ENCODE results near the gene MYH10. TPM values are rescaled to one million over a fixed set of nuclear protein-coding genes. Genes with fewer than 3 reads are reported as not detected.

MYH10 gene
- total RNA-seq, 2 experiments from 2014 or later = 13.1 to 13.4 TPM

DNA sequence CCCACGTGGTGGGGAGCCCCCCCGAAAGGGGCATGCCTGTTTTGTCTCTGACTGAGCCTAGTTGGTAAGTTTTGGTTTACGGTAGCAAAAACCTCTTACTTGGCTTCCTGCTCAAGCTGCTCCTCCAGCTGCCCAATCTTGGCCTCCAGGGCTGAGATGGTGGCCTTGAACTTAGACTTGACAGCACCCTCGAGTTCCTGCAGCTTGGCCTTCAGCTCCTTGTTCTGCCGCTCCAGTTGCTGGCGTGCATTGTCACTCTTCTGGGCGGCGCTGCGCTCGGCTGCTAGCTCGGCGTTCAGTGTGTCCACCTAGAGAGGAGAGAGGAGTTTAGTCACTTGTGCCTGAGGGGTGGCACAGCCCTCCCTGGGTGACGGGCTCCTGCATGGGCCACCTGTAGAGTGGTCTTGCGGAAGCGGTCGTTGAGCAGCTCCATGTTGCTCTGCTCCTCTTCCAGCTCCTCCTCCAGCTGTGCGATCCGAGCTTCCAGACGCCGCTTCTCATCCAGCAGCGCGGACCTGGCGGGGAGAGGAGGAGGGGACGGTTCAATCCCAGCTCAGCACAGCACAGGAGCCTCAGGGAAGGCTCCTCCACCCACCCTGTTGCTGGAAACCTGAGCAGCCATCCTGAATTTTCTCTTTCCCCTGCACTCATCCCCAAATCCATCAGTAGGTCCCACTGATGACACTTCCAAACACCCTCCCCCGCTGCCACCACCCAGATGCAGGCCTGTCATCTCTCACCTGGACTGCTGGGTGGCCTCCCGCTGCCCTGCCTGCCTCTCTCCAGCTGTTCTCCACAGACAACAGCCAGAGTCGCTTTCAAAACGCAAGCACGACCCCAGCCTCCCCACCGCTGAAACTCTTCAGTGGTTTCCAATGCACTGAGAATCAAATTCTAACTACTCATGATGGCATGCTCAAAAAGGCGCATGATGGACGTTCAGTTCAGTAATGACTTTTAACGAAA, 150.2 kb downstream of the MYH10 start:
- CTCF ChIA-PET = interaction anchor here (1.5 kb wide), 1 partner anchor 15 kb away, joined by 3 read pairs; no protein-coding TSS in a partner anchor
- Mint-ChIP-seq H3K9me3 (peaks cover 12% of the 10 kb centered on the region), H3K27ac (no peak overlapping the region), H3K27me3 (ENCODE audit: low read depth) (no peaks in the 10 kb centered on the region), H3K4me3 (no peak overlapping the region), H3K4me1 (ENCODE audit: low read depth) (no peaks in the 10 kb centered on the region), H3K36me3 (ENCODE audit: low read depth) (peaks cover 44% of the 10 kb centered on the region)
- intact Hi-C loops (cut with micrococcal nuclease) = no loop called here
- no peak for DNase-seq

- H3K27ac Mint-ChIP-seq = no peak overlapping the region
- H3K36me3 Mint-ChIP-seq (ENCODE audit: low read depth) = peaks cover 46% of the 10 kb centered on the region
Measured at GRCh38 chr17:8479431-8479947, 151.0 kb downstream of the MYH10 start.

GRCh38 chr17:8477715-8478441, 152.6 kb downstream of the MYH10 start:
- Mint-ChIP-seq H3K4me1 (ENCODE audit: low read depth) (no peaks in the 10 kb centered on the region), H3K36me3 (ENCODE audit: low read depth) (peaks cover 43% of the 10 kb centered on the region), H3K4me3 (no peak overlapping the region), H3K27me3 (ENCODE audit: low read depth) (no peaks in the 10 kb centered on the region), H3K27ac (no peak overlapping the region), H3K9me3 (peaks cover 1% of the 10 kb centered on the region)
- CTCF ChIA-PET = no interaction called here
- intact Hi-C loops (cut with micrococcal nuclease) = no loop called here
- DNase-seq = no peak

More at GRCh38 chr17:8479431-8479947, 151.0 kb downstream of the MYH10 start:
- Mint-ChIP-seq H3K4me1 (ENCODE audit: low read depth) (no peaks in the 10 kb centered on the region), H3K9me3 (peaks cover 5% of the 10 kb centered on the region), H3K4me3 (no peak overlapping the region), H3K27me3 (ENCODE audit: low read depth) (no peaks in the 10 kb centered on the region)
- CTCF ChIA-PET = interaction anchor here (1.5 kb wide), 1 partner anchor 15 kb away, joined by 3 read pairs; no protein-coding TSS in a partner anchor
- intact Hi-C loops (cut with micrococcal nuclease) = no loop called here
- no peak for DNase-seq

- Mint-ChIP-seq H3K27ac (no peak overlapping the region), H3K4me3 (no peak overlapping the region), H3K4me1 (ENCODE audit: low read depth) (no peaks in the 10 kb centered on the region), H3K27me3 (ENCODE audit: low read depth) (no peaks in the 10 kb centered on the region), H3K36me3 (ENCODE audit: low read depth) (peaks cover 38% of the 10 kb centered on the region), H3K9me3 (no peaks in the 10 kb centered on the region)
- CTCF ChIA-PET = no interaction called here
- DNase-seq = no peak
- intact Hi-C loops (cut with micrococcal nuclease) = no loop called here
Measured at GRCh38 chr17:8477171-8477570, 153.4 kb downstream of the MYH10 start.

- no peak for DNase-seq
- intact Hi-C loops (cut with micrococcal nuclease) = no loop called here
- CTCF ChIA-PET = no interaction called here
- no peak overlapping the region for H3K4me3 Mint-ChIP-seq
- H3K27me3 Mint-ChIP-seq (ENCODE audit: low read depth) = no peaks in the 10 kb centered on the region
- H3K36me3 Mint-ChIP-seq (ENCODE audit: low read depth) = peaks cover 36% of the 10 kb centered on the region
- H3K4me1 Mint-ChIP-seq (ENCODE audit: low read depth) = no peaks in the 10 kb centered on the region
- H3K9me3 Mint-ChIP-seq = no peaks in the 10 kb centered on the region
- H3K27ac Mint-ChIP-seq = no peak overlapping the region
Measured at GRCh38 chr17:8476741-8477140, 153.8 kb downstream of the MYH10 start.

DNA sequence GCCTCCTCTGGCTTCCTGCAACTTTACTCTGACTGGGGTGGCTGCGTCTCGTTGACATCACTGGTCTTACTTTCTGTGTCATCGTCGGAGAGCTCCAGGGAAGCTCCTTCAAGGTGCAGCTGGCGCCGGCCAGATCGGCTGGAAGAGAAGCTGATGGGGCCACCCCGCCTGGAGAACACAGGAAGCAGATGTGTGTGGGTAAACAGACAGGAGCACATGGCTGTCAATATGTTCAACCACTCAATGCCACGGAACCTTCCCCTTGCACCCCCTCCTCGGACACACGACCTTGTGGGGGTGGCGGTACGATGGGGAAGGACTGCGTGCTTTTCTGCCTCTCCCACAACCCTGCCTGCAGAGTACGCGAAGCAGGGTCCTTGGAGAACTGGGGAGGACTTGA, 154.7 kb downstream of the MYH10 start:
- no peaks in the 10 kb centered on the region for H3K9me3 Mint-ChIP-seq
- intact Hi-C loops (cut with micrococcal nuclease) = no loop called here
- no peak overlapping the region for H3K27ac Mint-ChIP-seq
- H3K36me3 Mint-ChIP-seq (ENCODE audit: low read depth) = peaks cover 33% of the 10 kb centered on the region
- H3K4me1 Mint-ChIP-seq (ENCODE audit: low read depth) = no peaks in the 10 kb centered on the region
- H3K4me3 Mint-ChIP-seq = no peak overlapping the region
- CTCF ChIA-PET = no interaction called here
- no peak for DNase-seq
- no peaks in the 10 kb centered on the region for H3K27me3 Mint-ChIP-seq (ENCODE audit: low read depth)

DNA sequence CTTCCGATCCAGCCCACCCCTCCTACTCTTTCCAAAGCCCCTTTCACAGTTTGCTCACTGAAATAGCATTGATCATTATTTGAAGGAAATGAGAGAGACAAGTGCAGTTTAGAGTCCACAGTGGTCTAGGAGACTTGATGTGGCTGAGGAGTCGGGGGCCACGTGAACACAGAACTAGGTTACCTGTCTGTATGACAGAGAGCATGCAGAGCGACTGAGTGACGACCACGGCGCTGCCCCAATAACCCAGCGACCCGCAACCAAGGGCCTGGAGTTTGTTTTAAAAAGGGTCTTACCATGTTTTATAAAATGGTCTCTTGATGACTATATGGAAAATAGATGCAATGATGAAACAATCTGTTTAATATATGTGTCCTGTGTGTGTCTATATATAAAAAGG, 155.3 kb downstream of the MYH10 start:
- Mint-ChIP-seq H3K4me3 (no peak overlapping the region), H3K4me1 (ENCODE audit: low read depth) (no peaks in the 10 kb centered on the region), H3K9me3 (no peaks in the 10 kb centered on the region), H3K27me3 (ENCODE audit: low read depth) (no peaks in the 10 kb centered on the region), H3K36me3 (ENCODE audit: low read depth) (peaks cover 30% of the 10 kb centered on the region), H3K27ac (no peak overlapping the region)
- no peak for DNase-seq
- intact Hi-C loops (cut with micrococcal nuclease) = no loop called here
- CTCF ChIA-PET = no interaction called here

GRCh38 chr17:8474826-8475225, 155.7 kb downstream of the MYH10 start:
- Mint-ChIP-seq H3K4me3 (no peak overlapping the region), H3K27me3 (ENCODE audit: low read depth) (no peaks in the 10 kb centered on the region)
- CTCF ChIA-PET = no interaction called here

DNA sequence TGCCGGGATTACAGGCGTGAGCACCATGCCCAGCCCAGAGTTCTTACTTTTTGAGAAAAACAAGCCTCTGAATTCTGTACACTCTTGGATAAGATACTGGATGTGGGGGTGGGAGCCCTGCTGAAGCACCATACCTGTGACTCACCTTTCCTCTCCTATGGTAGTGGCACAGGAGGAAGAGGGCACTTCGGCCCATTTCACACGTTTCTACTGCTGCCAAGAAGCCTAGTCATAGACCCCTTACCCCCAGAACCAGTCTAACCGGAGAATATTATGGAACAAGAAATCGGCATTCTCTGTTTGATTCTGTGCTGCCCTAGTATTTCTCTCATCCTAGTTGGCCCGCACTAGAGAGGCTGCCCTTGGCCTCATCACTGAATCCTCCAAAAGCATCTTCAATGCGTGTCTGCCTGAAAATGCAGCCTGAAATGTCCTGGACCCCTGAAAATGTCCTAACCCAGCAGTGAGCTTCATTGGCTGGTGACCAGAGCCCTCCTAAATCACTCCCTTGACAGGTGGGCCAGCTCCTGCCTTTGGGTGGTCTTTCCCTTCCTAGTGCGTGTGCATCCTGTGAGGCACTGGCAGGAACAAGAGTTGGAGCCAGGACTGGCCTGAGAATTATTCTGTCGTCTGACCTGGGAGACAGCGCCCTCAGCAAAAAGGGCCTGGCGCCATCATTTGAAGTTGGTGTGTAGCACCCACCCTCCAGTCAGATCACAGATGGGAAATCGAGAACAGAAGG, 156.9 kb downstream of the MYH10 start:
- Mint-ChIP-seq H3K36me3 (ENCODE audit: low read depth) (peaks cover 30% of the 10 kb centered on the region), H3K9me3 (no peaks in the 10 kb centered on the region), H3K4me1 (ENCODE audit: low read depth) (no peaks in the 10 kb centered on the region), H3K27ac (no peak overlapping the region), H3K27me3 (ENCODE audit: low read depth) (no peaks in the 10 kb centered on the region), H3K4me3 (no peak overlapping the region)
- DNase-seq = no peak
- CTCF ChIA-PET = no interaction called here
- intact Hi-C loops (cut with micrococcal nuclease) = no loop called here

More at GRCh38 chr17:8474826-8475225, 155.7 kb downstream of the MYH10 start:
- DNase-seq = no peak
- Mint-ChIP-seq H3K9me3 (no peaks in the 10 kb centered on the region), H3K36me3 (ENCODE audit: low read depth) (peaks cover 30% of the 10 kb centered on the region), H3K4me1 (ENCODE audit: low read depth) (no peaks in the 10 kb centered on the region), H3K27ac (no peak overlapping the region)
- intact Hi-C loops (cut with micrococcal nuclease) = no loop called here

DNA sequence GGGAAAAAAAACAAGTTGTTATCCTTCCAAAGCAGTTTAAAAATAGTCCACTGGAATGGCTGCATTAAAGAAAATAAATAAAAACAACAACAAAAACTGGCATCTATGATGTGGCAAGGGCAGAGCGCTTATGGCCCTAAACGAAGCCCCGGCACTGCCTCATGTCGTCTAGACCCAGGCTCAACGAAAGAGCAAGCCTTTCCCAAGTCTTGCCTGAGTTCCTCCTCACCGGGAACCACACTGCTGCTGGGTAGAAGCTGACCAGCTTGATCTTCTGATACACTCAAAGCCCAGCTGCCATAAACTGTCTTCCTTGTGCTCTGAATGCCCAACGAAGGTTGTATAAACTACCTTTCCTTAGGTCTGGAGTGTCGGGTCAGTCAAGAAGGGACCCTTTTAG, 157.9 kb downstream of the MYH10 start:
- no peak for DNase-seq
- Mint-ChIP-seq H3K36me3 (ENCODE audit: low read depth) (peaks cover 30% of the 10 kb centered on the region), H3K9me3 (no peaks in the 10 kb centered on the region), H3K27me3 (ENCODE audit: low read depth) (no peaks in the 10 kb centered on the region), H3K27ac (no peak overlapping the region), H3K4me3 (no peak overlapping the region), H3K4me1 (ENCODE audit: low read depth) (no peaks in the 10 kb centered on the region)
- CTCF ChIA-PET = no interaction called here
- intact Hi-C loops (cut with micrococcal nuclease) = no loop called here

- no peak overlapping the region for H3K27ac Mint-ChIP-seq
- intact Hi-C loops (cut with micrococcal nuclease) = no loop called here
- H3K4me1 Mint-ChIP-seq (ENCODE audit: low read depth) = no peaks in the 10 kb centered on the region
- CTCF ChIA-PET = no interaction called here
- H3K9me3 Mint-ChIP-seq = no peaks in the 10 kb centered on the region
- no peak overlapping the region for H3K4me3 Mint-ChIP-seq
- H3K27me3 Mint-ChIP-seq (ENCODE audit: low read depth) = no peaks in the 10 kb centered on the region
- DNase-seq = no peak
- peaks cover 33% of the 10 kb centered on the region for H3K36me3 Mint-ChIP-seq (ENCODE audit: low read depth)
Measured at GRCh38 chr17:8470447-8471047, 160.0 kb downstream of the MYH10 start.

- no peak for DNase-seq
- no peak overlapping the region for H3K4me3 Mint-ChIP-seq
- peaks cover 28% of the 10 kb centered on the region for H3K36me3 Mint-ChIP-seq (ENCODE audit: low read depth)
- peaks cover 2% of the 10 kb centered on the region for H3K4me1 Mint-ChIP-seq (ENCODE audit: low read depth)
- no peaks in the 10 kb centered on the region for H3K9me3 Mint-ChIP-seq
- no peak overlapping the region for H3K27ac Mint-ChIP-seq
- CTCF ChIA-PET = no interaction called here
- H3K27me3 Mint-ChIP-seq (ENCODE audit: low read depth) = no peaks in the 10 kb centered on the region
- intact Hi-C loops (cut with micrococcal nuclease) = no loop called here
Measured at GRCh38 chr17:8469964-8470363, 160.6 kb downstream of the MYH10 start.
